Mesothelial cell of epicardium (in vitro differentiated cells): ENCODE data around the gene PTBP1. TPM values are rescaled to one million over a fixed set of nuclear protein-coding genes. Genes with fewer than 3 reads are reported as not detected.

Source experiments
- DNase-seq, 2 experiments: peaks; one replicate each; pipeline ENCODE4 v3.0.0; 2021; ENCODE audit warnings: low spot score in 2 of 2; ENCODE audit not compliant: unreplicated experiment in 2 of 2
- H3K27ac Mint-ChIP-seq: 2 replicates; pipeline ENCODE4 v1.8.0; 2021; ENCODE audit warnings: mixed read lengths
- H3K27me3 Mint-ChIP-seq: 2 replicates; pipeline ENCODE4 v1.8.0; 2021; ENCODE audit warnings: low read depth, mixed read lengths
- H3K36me3 Mint-ChIP-seq: 2 replicates; pipeline ENCODE4 v1.8.0; 2021; ENCODE audit warnings: mixed read lengths
- H3K4me1 Mint-ChIP-seq: 2 replicates; pipeline ENCODE4 v1.8.0; 2021; ENCODE audit warnings: mixed read lengths
- H3K4me3 Mint-ChIP-seq: 2 replicates; pipeline ENCODE4 v1.8.0; 2021; ENCODE audit warnings: mild to moderate bottlenecking, moderate library complexity, mixed read lengths
- H3K9me3 Mint-ChIP-seq: 2 replicates; pipeline ENCODE4 v1.8.0; 2021; ENCODE audit warnings: mixed read lengths
- total RNA-seq: library from RNA; stranded (reverse); gene quantifications from 3 replicates; pipeline ENCODE4 v1.2.1, GENCODE V29; 2021
- TF ChIP-seq, protein P1 (sequence below): fragments of 200-600 bp; sonication (generic); IDR thresholded peaks from one replicate; pipeline ENCODE4 v1.5.0; 2021; ENCODE audit warnings: antibody characterized with exemption; ENCODE audit not compliant: unreplicated experiment

The PTBP1 gene
- total RNA-seq, 1 donor from 2014 or later: 447 TPM

DNA sequence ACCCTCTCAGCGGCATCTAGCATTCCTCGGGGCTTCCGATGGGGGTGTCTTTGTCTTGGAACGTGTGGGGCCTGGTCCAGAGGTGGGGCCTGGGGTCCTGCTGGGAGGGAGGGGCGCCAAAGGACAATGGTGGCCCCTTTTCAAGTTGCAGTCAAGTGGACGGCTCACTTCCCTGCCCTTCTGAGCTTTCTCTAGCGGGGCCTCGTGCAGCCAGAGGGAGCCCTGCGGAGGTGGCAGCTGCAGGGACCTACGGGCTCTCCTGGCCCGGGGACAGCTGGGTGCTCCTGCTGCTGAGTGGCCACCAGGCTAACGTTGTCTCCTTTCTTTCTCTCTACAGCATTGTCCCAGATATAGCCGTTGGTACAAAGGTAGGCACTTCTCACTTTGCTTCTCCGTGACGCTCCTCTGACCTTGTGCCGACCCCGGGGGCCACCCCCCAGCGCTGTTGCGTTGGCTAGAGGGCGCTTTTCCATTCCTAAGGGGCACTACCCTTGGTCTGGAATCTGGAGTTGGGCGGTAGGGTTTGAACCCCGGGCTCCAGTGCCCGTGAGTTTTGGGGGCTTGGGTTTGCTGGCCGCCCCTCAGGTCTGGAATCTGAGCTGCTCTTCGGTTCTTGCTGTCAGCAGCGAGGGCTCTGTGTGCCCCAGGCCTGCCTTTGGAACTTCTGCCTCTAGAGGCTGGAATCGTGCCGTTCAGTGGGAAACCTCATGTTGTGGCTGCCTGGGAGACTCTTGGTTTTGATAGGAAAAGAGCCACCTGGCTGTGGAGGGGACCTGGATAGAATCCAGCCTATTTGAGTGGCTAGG is 2.0 kb downstream of the PTBP1 start:
- peak overlapping the region; percentile 99 for H3K27ac Mint-ChIP-seq
- no peaks in the 10 kb centered on the region for H3K9me3 Mint-ChIP-seq
- no peak for DNase-seq
- peak overlapping the region; percentile 85 for H3K4me3 Mint-ChIP-seq
- H3K4me1 Mint-ChIP-seq: peaks cover 49% of the 10 kb centered on the region
- peaks cover 9% of the 10 kb centered on the region for H3K36me3 Mint-ChIP-seq
- TF ChIP-seq, protein P1, sequence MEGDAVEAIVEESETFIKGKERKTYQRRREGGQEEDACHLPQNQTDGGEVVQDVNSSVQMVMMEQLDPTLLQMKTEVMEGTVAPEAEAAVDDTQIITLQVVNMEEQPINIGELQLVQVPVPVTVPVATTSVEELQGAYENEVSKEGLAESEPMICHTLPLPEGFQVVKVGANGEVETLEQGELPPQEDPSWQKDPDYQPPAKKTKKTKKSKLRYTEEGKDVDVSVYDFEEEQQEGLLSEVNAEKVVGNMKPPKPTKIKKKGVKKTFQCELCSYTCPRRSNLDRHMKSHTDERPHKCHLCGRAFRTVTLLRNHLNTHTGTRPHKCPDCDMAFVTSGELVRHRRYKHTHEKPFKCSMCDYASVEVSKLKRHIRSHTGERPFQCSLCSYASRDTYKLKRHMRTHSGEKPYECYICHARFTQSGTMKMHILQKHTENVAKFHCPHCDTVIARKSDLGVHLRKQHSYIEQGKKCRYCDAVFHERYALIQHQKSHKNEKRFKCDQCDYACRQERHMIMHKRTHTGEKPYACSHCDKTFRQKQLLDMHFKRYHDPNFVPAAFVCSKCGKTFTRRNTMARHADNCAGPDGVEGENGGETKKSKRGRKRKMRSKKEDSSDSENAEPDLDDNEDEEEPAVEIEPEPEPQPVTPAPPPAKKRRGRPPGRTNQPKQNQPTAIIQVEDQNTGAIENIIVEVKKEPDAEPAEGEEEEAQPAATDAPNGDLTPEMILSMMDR: no peak
- H3K27me3 Mint-ChIP-seq: no peaks in the 10 kb centered on the region

DNA sequence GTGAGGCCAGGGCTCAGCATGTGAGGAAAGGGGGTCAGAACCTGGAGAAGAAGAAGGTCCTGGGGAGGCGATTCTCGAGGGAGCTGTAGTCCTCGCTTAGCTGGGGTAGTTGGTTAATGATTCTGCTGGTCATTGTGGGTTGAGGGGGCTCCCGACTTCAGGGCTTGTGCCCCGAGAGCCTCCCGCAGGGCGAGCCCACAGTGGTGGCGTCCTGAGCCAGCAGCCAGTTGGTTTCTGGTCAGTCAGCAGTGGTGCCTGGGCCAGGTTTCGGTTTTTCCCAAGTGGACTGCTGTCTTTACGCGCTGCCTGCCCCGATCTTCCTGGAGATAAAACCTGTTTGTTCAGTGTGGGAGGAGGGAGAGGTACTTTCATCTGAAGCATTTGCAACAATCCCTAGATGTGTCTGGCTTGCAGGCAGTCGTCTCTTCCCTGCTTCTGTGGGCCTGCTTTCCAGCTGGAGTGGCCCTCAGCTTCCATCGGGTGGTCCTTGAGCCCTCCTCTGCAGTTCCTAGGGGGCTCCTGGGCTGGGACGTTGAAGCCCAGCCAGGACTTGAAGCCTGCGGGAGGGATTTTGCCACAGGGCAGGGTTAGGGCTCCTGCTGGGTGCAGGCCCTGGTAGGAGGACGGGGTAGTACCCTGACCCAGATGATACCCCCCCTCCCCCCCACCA is 3.2 kb downstream of the PTBP1 start:
- H3K36me3 Mint-ChIP-seq: peaks cover 9% of the 10 kb centered on the region
- peak overlapping the region; percentile 99 for H3K27ac Mint-ChIP-seq
- TF ChIP-seq, protein P1: no peak
- no peak for DNase-seq
- H3K27me3 Mint-ChIP-seq: no peaks in the 10 kb centered on the region
- H3K4me1 Mint-ChIP-seq: peaks cover 49% of the 10 kb centered on the region
- peak overlapping the region; percentile 85 for H3K4me3 Mint-ChIP-seq
- no peaks in the 10 kb centered on the region for H3K9me3 Mint-ChIP-seq

DNA sequence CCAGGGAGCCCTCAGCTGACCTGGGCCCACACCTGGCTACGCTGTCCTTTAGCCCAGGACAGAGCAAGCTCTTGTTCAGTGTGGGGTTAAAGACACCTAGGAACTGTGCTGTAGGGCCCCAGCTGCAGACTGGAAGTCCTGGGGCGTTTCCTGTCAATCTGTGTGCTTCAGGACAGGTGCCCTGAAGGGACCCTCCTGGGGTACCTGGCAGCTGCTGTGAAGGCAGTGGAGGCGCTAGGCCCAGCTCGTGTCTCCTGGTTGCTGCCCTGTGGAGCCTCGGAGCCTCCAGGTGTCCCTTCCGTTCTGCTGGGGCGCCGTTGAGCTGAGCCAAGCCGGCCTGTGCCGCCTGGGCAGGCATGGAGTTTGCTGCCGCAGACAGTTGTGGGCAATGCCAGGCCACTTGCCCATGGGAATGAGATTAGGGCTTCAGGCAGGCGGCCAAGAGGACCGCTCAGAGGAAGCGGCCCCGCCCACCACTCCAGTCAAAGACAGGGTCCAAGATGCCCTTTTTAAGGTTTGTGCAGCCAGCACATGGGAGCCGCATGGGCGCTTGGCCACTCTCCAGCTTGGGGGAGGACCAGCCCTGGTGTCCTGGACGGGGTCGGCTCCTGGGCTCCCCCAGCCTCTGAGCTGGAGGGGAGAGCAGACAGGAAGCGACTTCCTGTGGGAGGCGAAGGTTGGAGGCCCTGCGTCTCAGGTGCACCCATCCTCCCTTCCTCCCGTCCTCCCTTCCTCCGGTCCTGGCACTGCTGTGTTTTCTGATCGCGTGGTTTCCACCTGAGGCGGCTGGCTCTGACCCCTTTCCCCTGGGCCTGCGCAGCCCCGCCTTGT is 4.0 kb downstream of the PTBP1 start:
- H3K4me3 Mint-ChIP-seq: peak overlapping the region; percentile 51
- TF ChIP-seq, protein P1: no peak
- DNase-seq: no peak
- H3K27ac Mint-ChIP-seq: peak overlapping the region; percentile 91
- no peaks in the 10 kb centered on the region for H3K27me3 Mint-ChIP-seq
- H3K4me1 Mint-ChIP-seq: peaks cover 49% of the 10 kb centered on the region
- H3K9me3 Mint-ChIP-seq: no peaks in the 10 kb centered on the region
- H3K36me3 Mint-ChIP-seq: peaks cover 9% of the 10 kb centered on the region

DNA sequence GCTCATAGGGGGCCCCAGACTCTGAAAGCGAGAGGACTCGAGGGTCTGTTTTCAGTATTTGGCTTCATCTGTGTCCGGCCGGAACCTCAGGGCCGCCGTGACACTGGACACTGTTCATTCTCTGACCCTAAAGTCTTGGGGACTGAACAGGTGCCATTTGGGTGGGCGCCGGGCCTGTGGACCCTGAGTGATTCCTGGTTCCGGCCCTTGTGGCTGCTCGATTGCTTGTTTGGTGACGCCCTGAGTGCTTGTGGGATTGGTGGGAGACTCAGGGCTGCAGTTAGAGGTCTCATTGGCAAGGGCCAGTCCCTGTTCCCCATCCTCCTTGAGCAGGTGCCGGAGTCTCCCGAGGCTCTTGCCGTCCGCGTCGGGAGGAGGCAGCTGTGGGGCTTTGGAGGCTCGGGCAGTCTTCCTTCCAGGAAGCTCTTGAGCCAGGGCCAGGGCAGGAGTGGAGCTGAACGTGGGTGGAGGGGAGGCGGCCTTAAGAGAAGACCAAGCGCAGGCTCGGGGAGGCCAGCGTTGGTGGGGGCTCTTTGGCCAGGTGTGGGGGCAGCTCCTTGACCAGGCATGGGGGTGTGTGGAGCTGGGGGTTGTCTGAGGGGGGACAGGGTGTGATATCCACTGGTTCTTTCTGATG is 4.7 kb downstream of the PTBP1 start:
- Mint-ChIP-seq H3K27ac (peak overlapping the region; percentile 91), H3K36me3 (peaks cover 9% of the 10 kb centered on the region), H3K4me3 (peak overlapping the region; percentile 53), H3K9me3 (no peaks in the 10 kb centered on the region), H3K4me1 (peaks cover 46% of the 10 kb centered on the region), H3K27me3 (no peaks in the 10 kb centered on the region)
- no peak for DNase-seq
- TF ChIP-seq, protein P1: no peak

DNA sequence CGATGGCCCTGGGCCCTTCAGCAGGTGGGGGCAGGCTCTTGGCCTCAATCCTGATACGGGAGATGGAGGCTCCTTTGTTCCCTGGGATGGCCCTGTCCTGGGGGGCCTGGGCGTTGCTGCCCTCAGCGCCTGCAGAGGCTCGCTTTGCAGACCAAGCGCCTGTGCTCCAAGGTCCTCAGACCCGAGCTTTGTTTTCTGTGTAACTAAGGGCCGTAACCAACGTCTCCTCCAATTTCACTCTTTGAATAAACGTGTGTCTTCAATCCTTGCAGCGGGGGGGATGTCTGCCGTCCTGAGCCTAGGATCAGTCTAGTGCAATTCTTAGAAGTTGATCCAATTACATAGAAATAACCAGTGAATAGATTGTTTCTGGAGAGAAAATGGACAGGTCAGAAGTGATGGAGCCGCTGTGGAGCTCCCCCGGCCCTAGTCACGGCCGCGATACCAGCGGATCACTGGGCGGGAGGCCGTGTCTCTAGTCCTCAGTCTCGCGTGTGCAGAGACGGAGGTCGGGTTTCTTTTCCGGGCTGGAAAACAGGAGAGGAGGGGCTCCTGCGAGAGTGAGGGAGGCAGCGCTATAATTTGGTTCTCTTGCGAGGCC is 5.3 kb downstream of the PTBP1 start:
- TF ChIP-seq, protein P1: no peak
- DNase-seq: no peak
- Mint-ChIP-seq H3K27me3 (no peaks in the 10 kb centered on the region), H3K36me3 (peaks cover 15% of the 10 kb centered on the region), H3K27ac (peak overlapping the region; percentile 91), H3K4me3 (peak overlapping the region; percentile 53), H3K9me3 (no peaks in the 10 kb centered on the region), H3K4me1 (peaks cover 52% of the 10 kb centered on the region)
